ENCODE results near the gene HAP1. TPM values are rescaled to one million over a fixed set of nuclear protein-coding genes. Genes with fewer than 3 reads are reported as not detected.

The HAP1 gene
- total and polyA plus RNA-seq, 12 donors: 0.03 to 0.18 TPM; not detected in 10

DNA sequence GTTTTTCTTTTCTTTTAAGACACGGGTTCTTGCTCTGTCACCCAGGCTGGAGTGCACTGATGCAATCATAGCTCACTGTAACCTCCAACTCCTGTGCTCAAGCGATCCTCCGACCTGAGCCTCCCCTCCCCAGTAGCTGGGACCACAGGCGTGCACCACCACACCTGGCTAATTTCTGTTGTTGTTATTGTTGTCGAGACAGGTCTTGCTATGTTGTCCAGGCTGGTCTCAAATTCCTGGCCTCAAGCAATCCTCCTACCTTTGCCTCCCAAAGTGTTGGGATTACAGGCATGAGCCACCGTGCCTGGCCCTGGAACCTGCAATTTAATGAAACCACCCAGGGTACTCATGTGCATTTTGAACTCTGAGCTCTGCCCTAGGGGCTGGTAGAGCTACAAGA, 27.9 kb upstream of the HAP1 start:
- H3K9me3 ChIP-seq: no peaks in the 10 kb centered on the region
- no peak overlapping the region for H3K27ac ChIP-seq
- TF ChIP-seq, protein P1, sequence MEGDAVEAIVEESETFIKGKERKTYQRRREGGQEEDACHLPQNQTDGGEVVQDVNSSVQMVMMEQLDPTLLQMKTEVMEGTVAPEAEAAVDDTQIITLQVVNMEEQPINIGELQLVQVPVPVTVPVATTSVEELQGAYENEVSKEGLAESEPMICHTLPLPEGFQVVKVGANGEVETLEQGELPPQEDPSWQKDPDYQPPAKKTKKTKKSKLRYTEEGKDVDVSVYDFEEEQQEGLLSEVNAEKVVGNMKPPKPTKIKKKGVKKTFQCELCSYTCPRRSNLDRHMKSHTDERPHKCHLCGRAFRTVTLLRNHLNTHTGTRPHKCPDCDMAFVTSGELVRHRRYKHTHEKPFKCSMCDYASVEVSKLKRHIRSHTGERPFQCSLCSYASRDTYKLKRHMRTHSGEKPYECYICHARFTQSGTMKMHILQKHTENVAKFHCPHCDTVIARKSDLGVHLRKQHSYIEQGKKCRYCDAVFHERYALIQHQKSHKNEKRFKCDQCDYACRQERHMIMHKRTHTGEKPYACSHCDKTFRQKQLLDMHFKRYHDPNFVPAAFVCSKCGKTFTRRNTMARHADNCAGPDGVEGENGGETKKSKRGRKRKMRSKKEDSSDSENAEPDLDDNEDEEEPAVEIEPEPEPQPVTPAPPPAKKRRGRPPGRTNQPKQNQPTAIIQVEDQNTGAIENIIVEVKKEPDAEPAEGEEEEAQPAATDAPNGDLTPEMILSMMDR (IDR thresholded peaks at IDR 0.05): no peak
- 93% methylated on average over 6 of the region's 6 CpGs for WGBS, 2 donors
- H3K27me3 ChIP-seq: no peaks in the 10 kb centered on the region
- no peak for ATAC-seq
- no peaks in the 10 kb centered on the region for H3K4me1 ChIP-seq
- intact Hi-C loops (cut with DNase I): no loop called here
- peaks cover 15 to 100% (median 88%) of the 10 kb centered on the region in 9 donors for H3K36me3 ChIP-seq
- no peak overlapping the region for H3K4me3 ChIP-seq
- DNase-seq: no peak

DNA sequence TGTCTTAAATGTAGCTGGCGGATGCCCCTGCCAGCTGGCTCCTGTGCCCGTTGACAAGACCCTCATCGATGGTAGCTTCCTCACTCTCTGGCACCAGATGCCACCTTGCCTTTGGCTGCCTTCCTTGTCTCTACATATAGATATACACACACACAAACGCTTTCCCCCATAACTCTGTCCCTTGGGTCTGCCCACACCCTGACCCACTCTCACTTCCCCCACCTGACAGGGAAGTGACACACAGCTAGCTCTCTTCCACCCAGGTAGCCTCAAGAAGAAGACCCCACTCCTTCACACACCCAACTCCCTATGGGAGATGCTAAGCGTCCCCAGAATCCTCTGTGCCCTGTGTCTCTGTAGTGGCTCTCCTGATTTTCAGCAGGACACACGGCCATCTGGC, 26.4 kb upstream of the HAP1 start:
- TF ChIP-seq, protein P1 (IDR thresholded peaks at IDR 0.05): no peak
- H3K27ac ChIP-seq: no peak overlapping the region
- peaks cover 15 to 100% (median 89%) of the 10 kb centered on the region in 9 donors for H3K36me3 ChIP-seq
- intact Hi-C loops (cut with DNase I): no loop called here
- H3K4me3 ChIP-seq: no peak overlapping the region
- WGBS, 2 donors: 86% methylated on average over 6 of the region's 6 CpGs
- no peak for ATAC-seq
- no peak for DNase-seq
- H3K27me3 ChIP-seq: no peaks in the 10 kb centered on the region
- no peaks in the 10 kb centered on the region for H3K4me1 ChIP-seq
- H3K9me3 ChIP-seq: no peaks in the 10 kb centered on the region

DNA sequence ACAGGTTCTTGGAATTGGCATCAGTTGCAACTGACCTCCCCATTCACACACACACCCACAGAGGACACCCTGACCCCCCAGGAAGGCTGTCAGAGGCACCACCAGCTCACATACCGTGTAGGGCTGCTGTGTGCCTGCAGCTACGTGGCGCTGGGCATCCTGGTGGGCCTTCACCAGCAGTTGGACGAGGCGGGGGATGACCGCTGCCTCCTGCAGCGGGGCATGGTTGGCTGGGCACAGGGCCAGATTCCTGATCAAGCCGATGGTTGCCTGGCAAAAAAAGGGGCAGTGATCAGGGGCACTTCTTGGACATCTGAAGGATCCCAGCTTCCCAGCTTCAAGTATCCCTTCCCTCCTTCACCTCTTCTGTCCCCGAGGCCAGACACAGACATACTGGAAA, 24.2 kb upstream of the HAP1 start:
- no peaks in the 10 kb centered on the region for H3K9me3 ChIP-seq
- DNase-seq: no peak
- H3K4me1 ChIP-seq: no peaks in the 10 kb centered on the region
- H3K27me3 ChIP-seq: no peaks in the 10 kb centered on the region
- H3K36me3 ChIP-seq: peaks cover 12 to 100% (median 79%) of the 10 kb centered on the region in 9 donors
- TF ChIP-seq, protein P1 (IDR thresholded peaks at IDR 0.05): no peak
- ATAC-seq: no peak
- no peak overlapping the region for H3K27ac ChIP-seq
- intact Hi-C loops (cut with DNase I): no loop called here
- 57 to 67% methylated on average over 9 of the region's 9 CpGs for WGBS, 2 donors
- H3K4me3 ChIP-seq: no peak overlapping the region

DNA sequence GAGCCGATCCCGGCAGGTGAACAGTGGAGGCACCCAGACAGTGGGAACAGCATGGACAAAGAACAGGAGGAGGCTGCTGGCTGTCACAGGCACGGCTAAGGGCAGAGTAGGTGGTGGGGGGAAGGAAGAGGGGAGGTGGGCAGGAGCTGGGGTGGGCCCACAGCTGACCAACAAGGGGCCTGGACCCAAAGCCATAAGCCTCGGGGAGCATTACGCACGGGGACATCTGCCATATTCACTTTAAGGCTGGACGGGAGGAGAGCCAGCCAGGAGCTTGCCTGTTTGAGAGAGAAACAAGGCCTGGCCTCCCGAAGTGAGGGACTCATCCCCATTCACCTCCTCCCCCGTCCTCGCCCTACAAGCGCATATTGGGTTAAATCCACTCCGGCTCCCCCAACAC, 19.6 kb upstream of the HAP1 start:
- ATAC-seq (peak in 1 of 8 donors; percentile 6), DNase-seq (no peak)
- no peaks in the 10 kb centered on the region for H3K9me3 ChIP-seq
- no peaks in the 10 kb centered on the region for H3K27me3 ChIP-seq
- peaks cover 0 to 68% (median 41%) of the 10 kb centered on the region in 9 donors for H3K36me3 ChIP-seq
- no peak overlapping the region for H3K27ac ChIP-seq
- intact Hi-C loops (cut with DNase I): no loop called here
- H3K4me1 ChIP-seq: no peaks in the 10 kb centered on the region
- TF ChIP-seq, protein P1 (IDR thresholded peaks at IDR 0.05): no peak
- H3K4me3 ChIP-seq: no peak overlapping the region
- WGBS, 2 donors: 77 to 81% methylated on average over 12 of the region's 12 CpGs

All from heart right ventricle (tissue), 16 donors.